ENCODE data around the gene DYRK1A. TPM values are rescaled to one million over a fixed set of nuclear protein-coding genes. Genes with fewer than 3 reads are reported as not detected.

The DYRK1A gene
- total and polyA plus RNA-seq, 2 of the 13 experiments (the other 11 are each of a cell fraction or from before 2014, with no cell fraction given), result 24.6 to 34.2 TPM

GRCh38 chr21:37565530-37566223 lies 199.1 kb downstream of the DYRK1A start (continued):
- TF ChIP-seq PAXIP1 (CRISPR knock-in tag; conservative IDR thresholded peaks at IDR 0.05), result peak; percentile 58; the same call in 1 of the 2 replicates
- TF ChIP-seq POLR2G (IDR thresholded peaks at IDR 0.05; ENCODE audit: low read depth, low read length), result peak; percentile 83
- TF ChIP-seq GFI1 (CRISPR knock-in tag; IDR thresholded peaks at IDR 0.05; ENCODE audit: borderline replicate concordance), result peak; percentile 66
- no peak for TF ChIP-seq AGO2 (optimal IDR thresholded peaks at IDR 0.05; ENCODE audit: low read depth, low read length)
- TF ChIP-seq SAP130 (CRISPR knock-in tag; IDR thresholded peaks at IDR 0.05; ENCODE audit: low read depth), result peak; percentile 33
- peak; percentile 94 for TF ChIP-seq DR1 (CRISPR knock-in tag; IDR thresholded peaks at IDR 0.05)
- no peak for TF ChIP-seq ZBTB7B (CRISPR knock-in tag; IDR thresholded peaks at IDR 0.05)
- 0 out of 2 replicates have a peak, but pooled peaks have one; percentile 31 for TF ChIP-seq THAP11 (CRISPR knock-in tag; IDR thresholded peaks at IDR 0.05)
- peak; percentile 53; the same call in 1 of the 2 replicates for TF ChIP-seq ZNF770 (CRISPR knock-in tag; IDR thresholded peaks at IDR 0.05)
- peak; percentile 74 for TF ChIP-seq NFYB (CRISPR knock-in tag; IDR thresholded peaks at IDR 0.05)
- peak; percentile 80 for TF ChIP-seq ZNF367 (CRISPR knock-in tag; IDR thresholded peaks at IDR 0.05; ENCODE audit: borderline replicate concordance)
- peak; percentile 80 for TF ChIP-seq POLR2AphosphoS5 (IDR thresholded peaks at IDR 0.05; ENCODE audit: low read depth, low read length)
- 0 out of 2 replicates have a peak, but pooled peaks have one; percentile 53 for TF ChIP-seq RORA (CRISPR knock-in tag; IDR thresholded peaks at IDR 0.05)
- no peak; the same call in 1 of the 2 replicates for TF ChIP-seq FOXA1 (IDR thresholded peaks at IDR 0.05)
- TF ChIP-seq FOXA1 (CRISPR knock-in tag; IDR thresholded peaks at IDR 0.05), result peak; percentile 81
- TF ChIP-seq HNF4A (CRISPR knock-in tag; IDR thresholded peaks at IDR 0.05), result peak; percentile 57
- TF ChIP-seq CTCF (CRISPR knock-in tag; IDR thresholded peaks at IDR 0.05), result peak; percentile 35; the same call in 1 of the 2 replicates
- TF ChIP-seq HOMEZ (CRISPR knock-in tag; IDR thresholded peaks at IDR 0.05; ENCODE audit: low read depth), result peak; percentile 67; the same call in 1 of the 2 replicates
- TF ChIP-seq PHF8 (CRISPR knock-in tag; IDR thresholded peaks at IDR 0.05), result peak; percentile 32; the same call in 1 of the 2 replicates
- TF ChIP-seq HDAC1 (CRISPR knock-in tag; IDR thresholded peaks at IDR 0.05), result peak; percentile 26
- peak; percentile 59; the same call in 1 of the 2 replicates for TF ChIP-seq FOXK1 (CRISPR knock-in tag; IDR thresholded peaks at IDR 0.05; ENCODE audit: borderline replicate concordance, low read depth)
- TF ChIP-seq ZNF564 (CRISPR knock-in tag; IDR thresholded peaks at IDR 0.05), result no peak
